Lung microvascular endothelial cell (primary cell): ENCODE measurements around the gene PIP4K2C. TPM values are rescaled to one million over a fixed set of nuclear protein-coding genes. Genes with fewer than 3 reads are reported as not detected.

Experiments
- DNase-seq, 2 donors: peaks; one replicate each; pipeline versions ENCODE4 v3.0.0 to v3.0.0-alpha.2; 2010; ENCODE audit warnings: low read depth in 2 of 2
- total RNA-seq: library from RNA; depleted of rRNA; stranded (reverse); fragments of >200 nt; gene quantifications from 2 replicates; pipeline ENCODE4 v1.2.1, GENCODE V29; 2014

Gene PIP4K2C
- total RNA-seq, 1 donor from 2014 or later, result 11.5 TPM

- no peak for DNase-seq
Observed at GRCh38 chr12:57620936-57621496, 30.0 kb downstream of the PIP4K2C start.

- DNase-seq, result peak; percentile 42 to 53
Observed at GRCh38 chr12:57621497-57622292, 30.7 kb downstream of the PIP4K2C start.

DNA sequence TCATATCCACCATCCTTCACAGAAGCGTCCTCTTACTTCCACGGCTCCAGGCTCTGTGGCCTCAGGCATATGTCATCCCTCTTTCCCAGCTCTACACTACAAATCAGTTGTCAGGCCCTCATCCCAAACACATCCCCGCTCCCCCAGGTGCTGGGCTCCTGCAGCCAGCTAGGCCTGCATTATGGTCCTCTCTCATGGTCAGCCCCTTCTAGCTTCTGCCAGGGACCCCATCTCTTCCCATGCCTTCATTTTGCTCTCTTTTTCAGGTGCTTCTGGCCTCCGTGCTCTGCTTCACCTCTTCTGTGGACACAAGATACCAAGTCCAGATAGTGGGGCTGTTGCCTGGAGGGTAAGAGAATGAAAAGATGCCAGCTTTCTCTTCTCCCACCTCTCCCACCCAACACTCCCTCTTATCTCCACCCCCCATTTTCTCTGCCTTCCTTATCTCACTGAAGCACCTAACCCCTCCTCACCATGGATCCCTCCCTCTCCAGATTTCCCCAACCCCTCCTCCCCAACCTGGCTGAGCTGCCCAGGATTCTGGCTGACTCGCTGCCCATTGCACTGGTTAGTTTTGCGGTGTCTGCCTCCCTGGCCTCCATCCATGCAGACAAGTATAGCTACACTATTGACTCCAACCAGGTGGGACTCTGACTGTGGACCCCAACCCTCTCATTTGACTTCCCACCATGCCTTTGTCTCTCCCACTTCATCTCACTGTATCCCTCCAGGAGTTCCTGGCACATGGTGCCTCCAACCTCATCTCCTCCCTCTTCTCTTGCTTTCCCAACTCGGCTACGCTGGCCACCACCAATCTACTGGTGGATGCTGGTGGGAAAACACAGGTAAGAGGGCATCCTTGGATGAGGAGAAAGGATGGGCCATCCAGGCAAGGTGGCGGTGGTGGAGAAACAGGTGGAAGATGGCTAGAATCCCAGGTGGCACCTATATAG is 31.6 kb downstream of the PIP4K2C start:
- DNase-seq, result no peak

DNA sequence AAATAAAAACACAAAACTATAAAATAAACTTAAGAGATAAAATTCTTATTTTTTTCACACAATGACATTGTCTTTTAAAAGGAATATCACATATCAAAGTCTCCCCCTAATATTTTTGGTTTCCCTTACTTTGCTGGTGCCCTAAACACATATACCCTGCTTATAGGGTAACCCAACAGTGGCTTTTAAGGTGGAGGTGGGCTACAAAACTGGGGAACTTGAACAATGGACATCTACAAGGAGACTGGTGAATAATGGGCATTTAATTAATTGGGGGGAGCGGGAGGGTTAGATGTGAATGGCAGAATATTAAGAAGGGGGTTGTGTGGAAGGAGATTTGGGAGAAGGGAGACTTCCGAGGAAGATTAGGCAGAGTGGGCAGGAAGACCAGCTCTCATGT is 32.4 kb downstream of the PIP4K2C start:
- no peak for DNase-seq

GRCh38 chr12:57623811-57624390 is 32.9 kb downstream of the PIP4K2C start:
- DNase-seq, result no peak

DNA sequence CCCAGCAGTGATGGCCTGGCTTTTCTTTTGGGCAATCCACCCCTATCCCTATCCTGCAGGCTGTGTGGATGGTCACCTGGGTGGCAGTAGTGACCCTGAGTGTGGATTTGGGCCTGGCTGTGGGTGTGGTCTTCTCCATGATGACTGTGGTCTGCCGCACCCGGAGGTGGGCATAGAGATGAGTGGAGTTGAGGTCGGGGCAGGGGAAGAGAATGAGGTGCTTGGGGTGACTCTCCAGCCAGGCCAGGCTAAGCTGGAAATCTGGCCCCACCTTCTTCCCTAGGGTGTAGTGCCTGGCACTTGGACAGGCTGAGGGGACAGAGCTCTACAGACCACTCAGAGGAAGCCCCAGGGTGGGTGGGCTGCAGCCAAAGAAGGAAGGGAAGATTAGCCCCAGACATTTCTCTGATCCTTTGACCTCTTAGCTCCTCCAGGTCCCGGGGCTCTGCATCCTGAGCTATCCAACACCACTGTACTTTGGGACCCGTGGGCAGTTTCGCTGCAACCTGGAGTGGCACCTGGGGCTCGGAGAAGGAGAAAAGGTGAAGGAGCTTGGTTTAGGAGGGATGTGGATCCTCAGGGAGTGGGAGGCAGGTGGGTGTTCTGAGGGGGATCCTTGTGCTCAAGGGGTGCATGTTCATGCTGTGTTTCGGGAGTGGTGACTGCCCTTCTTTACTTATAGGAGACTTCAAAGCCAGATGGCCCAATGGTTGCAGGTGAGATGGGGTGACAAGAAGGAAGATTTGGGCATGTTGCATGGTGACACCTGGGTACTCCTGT is 33.6 kb downstream of the PIP4K2C start:
- DNase-seq, result no peak

GRCh38 chr12:57625261-57626032 is 34.5 kb downstream of the PIP4K2C start:
- no peak for DNase-seq

- no peak for DNase-seq
Observed at GRCh38 chr12:57626111-57626920, 35.3 kb downstream of the PIP4K2C start.

- DNase-seq, result no peak
Observed at GRCh38 chr12:57626921-57627445, 36.0 kb downstream of the PIP4K2C start.

DNA sequence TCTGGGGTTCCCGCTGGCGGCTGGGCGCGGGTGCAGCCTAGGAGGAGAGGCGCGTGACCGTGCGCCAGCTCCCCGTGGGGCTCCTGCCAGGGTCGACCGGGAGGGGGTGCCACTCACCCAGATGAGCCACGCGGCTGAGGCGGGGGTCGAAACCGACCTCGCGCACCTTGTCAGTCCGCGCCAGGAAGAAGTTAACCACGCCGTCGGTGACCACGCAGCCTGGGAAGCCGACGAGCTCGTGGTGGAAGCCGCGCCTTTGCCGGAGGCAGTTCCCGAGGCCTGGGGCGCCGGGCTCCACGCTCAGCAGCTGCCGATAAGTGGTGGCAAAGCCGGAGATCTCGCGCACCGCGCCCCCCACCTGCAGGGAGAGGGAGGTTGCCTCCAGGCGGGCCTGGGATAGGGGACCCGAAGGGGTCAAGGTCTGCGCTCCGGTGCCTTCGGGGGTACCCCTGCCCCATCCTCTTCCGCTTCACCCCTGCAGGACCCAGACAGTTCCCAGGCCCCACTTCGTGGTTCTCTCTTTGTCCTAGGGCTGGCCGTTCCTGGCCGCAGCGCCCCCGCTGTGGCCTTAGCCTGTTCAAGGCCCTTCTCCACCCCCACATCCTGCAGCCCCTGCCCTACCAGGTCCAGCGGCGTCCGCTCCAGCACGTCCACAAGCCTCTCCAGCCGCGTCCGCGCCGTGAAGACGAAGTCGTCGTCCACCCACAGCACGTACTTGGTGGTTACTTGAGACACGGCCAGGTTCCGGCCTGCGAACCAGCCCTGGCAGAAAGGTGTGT is 36.7 kb downstream of the PIP4K2C start:
- DNase-seq, result no peak

- no peak for DNase-seq
Observed at GRCh38 chr12:57628280-57629191, 37.5 kb downstream of the PIP4K2C start.

DNA sequence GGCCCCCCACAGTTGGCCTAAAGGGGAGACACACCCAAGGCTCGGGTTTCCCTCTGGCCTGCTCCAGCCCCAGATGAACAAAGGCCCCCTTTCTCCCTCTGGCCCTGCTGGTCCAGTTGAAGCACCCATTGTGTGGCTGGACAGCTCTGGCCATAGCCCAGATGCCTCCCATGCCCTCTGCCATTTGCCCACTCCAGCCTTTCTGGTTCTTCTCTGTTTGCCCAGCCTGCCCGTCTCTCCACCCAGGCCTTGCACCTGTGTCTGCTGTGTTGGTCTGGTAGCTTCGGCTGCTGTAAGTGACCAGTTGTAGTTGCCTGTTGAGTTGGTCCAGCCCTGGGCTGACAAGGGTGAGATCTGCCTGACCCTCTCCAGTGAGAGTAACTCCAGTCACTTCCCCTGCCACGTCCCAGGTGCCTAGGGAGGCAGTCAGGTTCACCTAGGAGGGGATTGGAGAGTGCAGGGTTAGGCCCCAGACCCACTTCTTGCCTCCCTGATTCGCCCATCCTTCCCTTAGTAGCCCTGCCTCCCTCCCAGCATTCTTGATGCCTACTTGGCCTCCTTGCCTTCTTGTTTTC is 39.0 kb downstream of the PIP4K2C start:
- no peak for DNase-seq

DNA sequence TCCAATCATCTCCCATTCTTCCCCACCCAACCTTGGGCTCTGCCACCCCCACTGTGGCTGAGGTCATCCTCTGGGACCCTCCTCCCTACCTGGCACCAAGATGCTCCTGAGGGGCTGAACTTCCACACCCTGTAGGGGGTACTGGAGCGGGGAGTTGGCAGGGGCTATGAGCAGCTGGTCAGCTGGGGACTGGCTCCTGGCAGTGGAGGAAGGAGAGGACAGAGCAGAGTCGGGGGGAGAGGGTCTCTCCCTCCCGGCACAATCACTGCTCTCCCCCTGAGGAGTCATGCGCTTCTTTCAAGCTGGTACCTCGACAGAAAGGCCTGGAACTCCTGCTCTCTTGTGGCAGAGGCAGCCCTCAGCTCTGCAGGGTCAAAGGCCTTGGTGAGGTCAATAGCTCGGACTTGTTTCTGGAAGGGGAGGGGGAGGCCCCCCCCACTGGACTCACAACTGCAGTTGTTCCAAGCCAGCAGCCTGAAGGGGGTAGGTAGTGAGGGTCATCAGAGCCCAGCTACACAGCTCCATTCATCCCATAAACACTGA is 40.0 kb downstream of the PIP4K2C start:
- no peak for DNase-seq

GRCh38 chr12:57631566-57632072 is 40.6 kb downstream of the PIP4K2C start:
- DNase-seq, result no peak

DNA sequence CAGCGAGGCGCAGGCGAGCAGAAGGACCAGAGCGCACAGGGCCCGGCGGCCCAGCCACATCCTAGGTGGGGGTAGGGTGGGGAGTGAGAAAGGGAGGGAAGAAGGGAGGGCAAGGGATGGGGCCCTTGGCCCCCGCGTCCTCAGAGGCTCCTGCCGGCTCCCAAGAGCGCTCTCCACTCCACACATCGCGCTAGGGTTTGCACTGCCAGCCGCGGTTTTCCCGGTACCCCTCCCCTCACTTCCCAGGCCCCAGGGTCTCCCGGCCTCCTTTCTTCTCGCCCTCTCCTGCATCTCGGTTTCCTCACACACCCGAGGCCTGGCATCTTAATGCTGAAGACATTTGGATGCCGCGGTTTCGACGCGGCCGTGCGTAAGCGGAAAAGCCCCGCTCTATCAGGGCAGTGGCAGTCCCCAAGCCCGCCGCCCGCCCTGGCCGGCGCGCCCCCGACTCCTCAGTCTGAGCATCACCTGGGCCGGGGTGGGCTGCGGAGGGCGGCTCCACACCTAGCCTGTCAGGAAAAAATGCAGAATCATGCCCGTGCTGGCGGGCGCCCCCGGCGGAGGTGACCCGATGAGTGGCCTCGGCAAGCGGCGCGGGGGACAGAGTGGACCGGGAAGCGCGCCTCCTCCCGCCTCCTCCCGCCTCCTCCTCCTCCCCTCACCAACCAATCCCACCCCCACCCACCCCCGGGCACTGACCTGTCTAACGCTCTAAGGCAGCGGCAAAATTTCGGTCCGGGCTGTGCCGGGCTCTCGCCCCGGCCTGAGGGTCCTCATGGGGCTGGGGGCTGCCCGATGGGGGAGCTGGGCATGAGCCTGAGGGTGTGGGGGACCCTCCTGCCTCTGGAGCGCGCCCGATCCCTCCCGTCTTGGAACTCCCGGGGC is 41.3 kb downstream of the PIP4K2C start:
- no peak for DNase-seq
